KMS-11 (cell line): ENCODE results near the gene THEMIS.

Experiments
- H2AFZ ChIP-seq: fragments of 200-600 bp; sonication (generic); 2 replicates; pipeline ENCODE4 v1.6.1; 2016; ENCODE audit warnings: antibody characterized with exemption, mixed run types, low read depth
- H3K27ac ChIP-seq: fragments of 200-600 bp; sonication (generic); 2 replicates; pipeline ENCODE4 v1.6.1; 2016; ENCODE audit warnings: mild to moderate bottlenecking, mixed run types
- H3K27me3 ChIP-seq: fragments of 200-600 bp; sonication (generic); 2 replicates; pipeline ENCODE4 v1.6.1; 2017; ENCODE audit warnings: mild to moderate bottlenecking, low read depth, mixed run types, moderate library complexity; ENCODE audit not compliant: insufficient read depth
- H3K36me3 ChIP-seq: fragments of 200-600 bp; sonication (generic); 2 replicates; pipeline ENCODE4 v1.6.1; 2017; ENCODE audit warnings: mild to moderate bottlenecking, mixed run types; ENCODE audit not compliant: insufficient read depth
- H3K4me1 ChIP-seq: fragments of 200-600 bp; sonication (generic); 2 replicates; pipeline ENCODE4 v1.6.1; 2016; ENCODE audit warnings: mild to moderate bottlenecking, low read depth, mixed run types; ENCODE audit not compliant: poor library complexity, severe bottlenecking
- H3K4me2 ChIP-seq: fragments of 200-600 bp; sonication (generic); 2 replicates; pipeline ENCODE4 v1.7.0; 2016; ENCODE audit warnings: mild to moderate bottlenecking, mixed run types
- H3K4me3 ChIP-seq: fragments of 200-600 bp; sonication (generic); IDR thresholded peaks from 2 replicates; pipeline ENCODE4 v1.6.1; 2017; ENCODE audit warnings: low read depth, low read length, mixed read lengths; ENCODE audit not compliant: insufficient read depth
- H3K79me2 ChIP-seq: fragments of 200-600 bp; sonication (generic); 2 replicates; pipeline ENCODE4 v1.6.1; 2016; ENCODE audit warnings: low read depth, mixed run types; ENCODE audit not compliant: insufficient read depth
- H3K9ac ChIP-seq: fragments of 200-600 bp; sonication (generic); 2 replicates; pipeline ENCODE4 v1.6.1; 2016; ENCODE audit warnings: mild to moderate bottlenecking, mixed run types
- H4K20me1 ChIP-seq: fragments of 200-600 bp; sonication (generic); 2 replicates; pipeline ENCODE4 v1.6.1; 2016; ENCODE audit warnings: mild to moderate bottlenecking, mixed run types; ENCODE audit not compliant: insufficient read depth
- TF ChIP-seq, protein P1 (sequence below): fragments of 200-600 bp; sonication (generic); conservative IDR thresholded peaks from 2 replicates; pipeline ENCODE4 v1.6.1; 2017; ENCODE audit warnings: low read depth, mild to moderate bottlenecking, antibody characterized with exemption, low read length, moderate library complexity, mixed read lengths

The THEMIS gene

DNA sequence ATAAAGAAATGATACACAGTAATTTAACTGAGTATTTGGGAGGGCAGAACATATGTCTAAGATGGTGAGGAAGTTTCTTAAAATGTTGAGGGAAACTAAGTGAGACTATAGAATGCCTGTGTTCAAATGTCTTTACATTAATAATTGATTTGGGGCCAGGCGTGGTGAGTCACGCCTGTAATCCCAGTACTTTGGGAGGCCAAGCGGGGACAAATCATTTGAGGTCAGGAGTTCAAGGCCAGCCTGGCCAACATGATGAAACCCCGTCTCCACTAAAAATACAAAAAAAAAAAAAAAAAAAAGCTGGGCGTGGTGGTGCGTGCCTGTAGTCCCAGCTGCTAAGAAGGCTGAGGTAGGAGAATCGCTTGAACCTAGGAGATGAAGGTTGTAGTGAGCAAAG, 66.7 kb downstream of the THEMIS start:
- Histone ChIP-seq H3K4me2 (no peak overlapping the region), H3K36me3 (no peaks in the 10 kb centered on the region), H3K79me2 (peaks cover 73% of the 10 kb centered on the region), H2AFZ (no peak overlapping the region), H4K20me1 (no peaks in the 10 kb centered on the region), H3K4me3 (no peak overlapping the region), H3K9ac (no peak overlapping the region), H3K4me1 (peaks cover 16% of the 10 kb centered on the region), H3K27ac (no peak overlapping the region), H3K27me3 (no peaks in the 10 kb centered on the region)
- TF ChIP-seq, protein P1, sequence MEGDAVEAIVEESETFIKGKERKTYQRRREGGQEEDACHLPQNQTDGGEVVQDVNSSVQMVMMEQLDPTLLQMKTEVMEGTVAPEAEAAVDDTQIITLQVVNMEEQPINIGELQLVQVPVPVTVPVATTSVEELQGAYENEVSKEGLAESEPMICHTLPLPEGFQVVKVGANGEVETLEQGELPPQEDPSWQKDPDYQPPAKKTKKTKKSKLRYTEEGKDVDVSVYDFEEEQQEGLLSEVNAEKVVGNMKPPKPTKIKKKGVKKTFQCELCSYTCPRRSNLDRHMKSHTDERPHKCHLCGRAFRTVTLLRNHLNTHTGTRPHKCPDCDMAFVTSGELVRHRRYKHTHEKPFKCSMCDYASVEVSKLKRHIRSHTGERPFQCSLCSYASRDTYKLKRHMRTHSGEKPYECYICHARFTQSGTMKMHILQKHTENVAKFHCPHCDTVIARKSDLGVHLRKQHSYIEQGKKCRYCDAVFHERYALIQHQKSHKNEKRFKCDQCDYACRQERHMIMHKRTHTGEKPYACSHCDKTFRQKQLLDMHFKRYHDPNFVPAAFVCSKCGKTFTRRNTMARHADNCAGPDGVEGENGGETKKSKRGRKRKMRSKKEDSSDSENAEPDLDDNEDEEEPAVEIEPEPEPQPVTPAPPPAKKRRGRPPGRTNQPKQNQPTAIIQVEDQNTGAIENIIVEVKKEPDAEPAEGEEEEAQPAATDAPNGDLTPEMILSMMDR = no peak

DNA sequence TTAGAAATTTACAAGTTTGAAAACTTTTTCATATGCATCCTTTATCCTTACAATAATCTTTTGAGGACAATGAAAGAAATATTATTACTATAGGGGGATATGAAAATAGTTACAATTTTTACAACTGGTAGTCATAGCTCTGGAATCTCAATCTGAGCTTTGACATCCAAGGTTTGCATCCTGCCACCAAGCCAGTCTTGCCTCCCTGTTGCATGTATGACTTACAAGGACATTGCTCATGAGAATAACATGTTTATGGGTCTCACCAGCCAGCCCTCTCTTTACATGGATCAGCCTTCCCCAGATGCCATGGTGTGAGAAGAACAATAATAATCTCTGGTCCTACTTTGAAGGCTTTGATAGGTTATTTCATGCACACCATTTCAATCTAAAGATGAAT, 67.5 kb downstream of the THEMIS start:
- H3K9ac ChIP-seq = no peak overlapping the region

DNA sequence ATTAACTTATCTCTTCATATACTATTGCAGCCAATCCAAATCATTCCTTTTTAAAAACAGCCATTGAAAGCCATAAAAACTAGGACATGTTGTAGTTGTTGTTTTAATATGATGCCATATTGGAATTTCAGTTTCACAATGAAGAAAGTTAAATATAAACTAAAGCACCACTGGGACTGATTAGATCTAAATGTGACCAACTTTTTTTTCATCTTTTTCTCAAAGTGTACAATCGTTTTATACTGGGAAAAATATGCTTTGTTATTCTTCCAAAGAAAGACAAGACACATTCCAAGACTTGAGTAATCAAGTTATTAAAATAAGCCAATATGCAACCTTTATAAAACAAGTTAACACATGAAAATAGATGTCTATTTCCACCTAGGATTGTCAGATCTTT, 68.5 kb downstream of the THEMIS start:
- H3K9ac ChIP-seq = no peak overlapping the region
- no peak overlapping the region for H3K27ac ChIP-seq
- no peaks in the 10 kb centered on the region for H3K27me3 ChIP-seq
- peaks cover 76% of the 10 kb centered on the region for H3K79me2 ChIP-seq
- H2AFZ ChIP-seq = no peak overlapping the region
- no peaks in the 10 kb centered on the region for H4K20me1 ChIP-seq
- H3K4me2 ChIP-seq = no peak overlapping the region
- H3K4me1 ChIP-seq = peaks cover 16% of the 10 kb centered on the region
- no peak overlapping the region for H3K4me3 ChIP-seq
- TF ChIP-seq, protein P1 = no peak
- H3K36me3 ChIP-seq = no peaks in the 10 kb centered on the region

More for the DNA sequence above, 67.5 kb downstream of the THEMIS start:
- TF ChIP-seq, protein P1 = no peak
- Histone ChIP-seq H3K4me2 (no peak overlapping the region), H3K36me3 (no peaks in the 10 kb centered on the region), H4K20me1 (no peaks in the 10 kb centered on the region), H3K27ac (no peak overlapping the region), H3K4me3 (no peak overlapping the region), H3K4me1 (peaks cover 16% of the 10 kb centered on the region), H3K27me3 (no peaks in the 10 kb centered on the region), H2AFZ (no peak overlapping the region), H3K79me2 (peaks cover 75% of the 10 kb centered on the region)

DNA sequence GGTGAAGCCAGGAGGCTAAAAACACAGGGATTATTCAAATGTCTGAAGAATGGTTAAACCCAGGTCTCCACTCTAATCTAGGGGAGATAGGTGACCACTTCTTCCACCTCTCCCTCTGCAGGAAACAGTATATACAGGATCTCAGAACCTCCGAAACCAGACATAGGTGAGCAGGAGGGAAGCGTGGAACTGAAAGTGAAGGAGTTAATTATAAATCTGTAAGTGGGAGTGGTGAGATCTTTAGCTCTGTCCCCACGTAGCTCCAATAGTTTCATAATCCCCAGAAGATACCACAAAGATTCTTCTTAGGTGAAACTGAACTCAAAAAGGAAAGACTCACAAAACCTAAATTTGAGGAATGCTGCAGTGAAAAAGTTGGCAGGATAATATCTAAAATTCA, 76.8 kb downstream of the THEMIS start:
- Histone ChIP-seq H3K4me2 (no peak overlapping the region), H3K36me3 (no peaks in the 10 kb centered on the region), H2AFZ (no peak overlapping the region), H3K4me1 (peaks cover 69% of the 10 kb centered on the region), H3K27ac (no peak overlapping the region), H4K20me1 (peaks cover 7% of the 10 kb centered on the region; the same call in 1 of the 2 replicates), H3K9ac (no peak overlapping the region), H3K4me3 (no peak overlapping the region), H3K27me3 (no peaks in the 10 kb centered on the region), H3K79me2 (peaks cover 77% of the 10 kb centered on the region)
- TF ChIP-seq, protein P1 = no peak
